Osteoblast (primary cell): ENCODE data around the gene FOXK1. TPM values are rescaled to one million over a fixed set of nuclear protein-coding genes. Genes with fewer than 3 reads are reported as not detected.
A peak's percentile ranks its signal among the peaks of the same experiment; 100 is the strongest.

ENCODE experiments used
- DNase-seq: peaks from one replicate; pipeline ENCODE4 v3.0.0; 2011; ENCODE audit warnings: low spot score, mixed read lengths; ENCODE audit not compliant: insufficient read length; ENCODE audit errors: missing footprints
- H2AFZ ChIP-seq: 2 replicates; pipeline ENCODE4 v1.6.0; 2011; ENCODE audit warnings: mild to moderate bottlenecking, low read length
- H3K27ac ChIP-seq: 2 replicates; pipeline ENCODE4 v1.5.1; 2011; ENCODE audit warnings: mild to moderate bottlenecking, low read depth, low read length, moderate library complexity
- H3K27me3 ChIP-seq: 2 replicates; pipeline ENCODE4 v1.6.0; 2012; ENCODE audit warnings: mild to moderate bottlenecking, control low read depth, inconsistent platforms, low read length, moderate library complexity; ENCODE audit not compliant: insufficient read depth
- H3K36me3 ChIP-seq: 2 replicates; pipeline ENCODE4 v1.5.1; 2011; ENCODE audit warnings: mild to moderate bottlenecking, low read length, control low read depth, moderate library complexity; ENCODE audit not compliant: insufficient read depth
- H3K4me1 ChIP-seq: 2 replicates; pipeline ENCODE4 v1.5.1; 2011; ENCODE audit warnings: mild to moderate bottlenecking, low read length, control low read depth, moderate library complexity; ENCODE audit not compliant: insufficient read depth
- H3K4me2 ChIP-seq: 2 replicates; pipeline ENCODE4 v1.6.0; 2011; ENCODE audit warnings: mild to moderate bottlenecking, low read length; ENCODE audit not compliant: insufficient read depth
- H3K4me3 ChIP-seq: fragments of 200-600 bp; sonication (generic); 3 replicates; pipeline ENCODE4 v1.5.1; 2012; ENCODE audit warnings: mild to moderate bottlenecking, low read length, inconsistent platforms; ENCODE audit not compliant: insufficient read depth
- H3K79me2 ChIP-seq: 2 replicates; pipeline ENCODE4 v1.6.0; 2012; ENCODE audit warnings: mild to moderate bottlenecking, low read length, control low read depth, inconsistent platforms; ENCODE audit not compliant: insufficient read depth
- H3K9me3 ChIP-seq: 2 replicates; pipeline ENCODE4 v1.5.1; 2011; ENCODE audit warnings: low read depth, low read length, control low read depth
- H4K20me1 ChIP-seq: 2 replicates; pipeline ENCODE4 v1.6.0; 2012; ENCODE audit warnings: mild to moderate bottlenecking, low read length, control low read depth; ENCODE audit not compliant: insufficient read depth
- CTCF ChIP-seq: IDR thresholded peaks from 2 replicates; pipeline ENCODE4 v1.5.1; 2011; ENCODE audit warnings: mild to moderate bottlenecking, low read depth, low read length, moderate library complexity; ENCODE audit errors: extremely low read depth
- total RNA-seq: library from RNA; depleted of rRNA; stranded (reverse); fragments of >200 nt; gene quantifications from 2 replicates; pipeline ENCODE4 v1.2.3, GENCODE V29; 2012

FOXK1 gene
- total RNA-seq, 1 donor = 31.8 TPM

DNA sequence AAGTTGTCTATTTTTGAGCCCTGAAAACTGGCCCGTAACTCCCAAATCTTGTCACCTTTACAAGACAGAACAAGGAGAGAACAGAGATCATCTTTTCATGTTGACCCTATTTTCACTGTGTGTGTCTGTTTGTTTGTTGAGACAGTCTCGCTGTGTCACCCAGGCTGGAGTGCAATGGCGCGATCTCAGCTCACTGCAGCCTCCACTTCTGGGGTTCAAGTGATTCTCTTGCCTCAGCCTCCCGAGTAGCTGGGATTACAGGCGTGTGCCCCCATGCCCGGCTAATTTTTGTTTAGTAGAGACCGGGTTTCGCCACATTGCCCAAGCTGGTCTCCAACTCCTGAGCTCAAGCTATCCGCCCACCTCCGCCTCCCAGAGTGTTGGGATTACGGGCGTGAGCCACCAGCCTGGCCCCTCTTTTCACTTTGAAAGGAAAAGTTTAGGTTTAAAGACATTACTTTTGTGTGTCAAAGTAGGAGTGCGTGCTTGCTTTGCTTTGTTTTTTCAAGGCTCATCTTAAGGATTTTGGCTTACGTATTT is 32.1 kb downstream of the FOXK1 start:
- Histone ChIP-seq H3K4me3 (no peak overlapping the region), H3K27ac (no peak overlapping the region), H4K20me1 (peaks cover 84% of the 10 kb centered on the region), H3K36me3 (peaks cover 7% of the 10 kb centered on the region), H3K27me3 (no peaks in the 10 kb centered on the region), H3K4me2 (no peak overlapping the region), H3K79me2 (peaks cover 95% of the 10 kb centered on the region), H3K4me1 (peaks cover 17% of the 10 kb centered on the region), H3K9me3 (no peaks in the 10 kb centered on the region), H2AFZ (no peak overlapping the region)
- no peak for TF ChIP-seq CTCF
- DNase-seq = peak; percentile 8

GRCh38 chr7:4714767-4715409 is 32.8 kb downstream of the FOXK1 start:
- no peak for TF ChIP-seq CTCF
- Histone ChIP-seq H3K27ac (peak overlapping the region; percentile 25), H3K27me3 (no peaks in the 10 kb centered on the region), H2AFZ (no peak overlapping the region), H3K9me3 (no peaks in the 10 kb centered on the region), H3K36me3 (peaks cover 7% of the 10 kb centered on the region), H3K79me2 (peaks cover 94% of the 10 kb centered on the region), H3K4me2 (peak overlapping the region; percentile 36), H3K4me1 (peaks cover 17% of the 10 kb centered on the region), H4K20me1 (peaks cover 81% of the 10 kb centered on the region), H3K4me3 (no peak overlapping the region)
- peak; percentile 68 for DNase-seq

- Histone ChIP-seq H3K27me3 (no peaks in the 10 kb centered on the region), H3K27ac (peak overlapping the region; percentile 25), H3K4me2 (peak overlapping the region; percentile 36), H3K4me3 (no peak overlapping the region), H3K36me3 (peaks cover 7% of the 10 kb centered on the region), H3K9me3 (no peaks in the 10 kb centered on the region), H3K4me1 (peaks cover 17% of the 10 kb centered on the region), H2AFZ (no peak overlapping the region), H4K20me1 (peaks cover 76% of the 10 kb centered on the region), H3K79me2 (peaks cover 95% of the 10 kb centered on the region)
- no peak for TF ChIP-seq CTCF
- peak; percentile 77 for DNase-seq
These were observed 33.3 kb downstream of the FOXK1 start for GRCh38 chr7:4715410-4715776.

- peaks cover 15% of the 10 kb centered on the region for H3K4me1 ChIP-seq
- H3K4me3 ChIP-seq = no peak overlapping the region
- no peak overlapping the region for H3K27ac ChIP-seq
- DNase-seq = peak; percentile 52
- no peak overlapping the region for H3K4me2 ChIP-seq
- H3K9me3 ChIP-seq = no peaks in the 10 kb centered on the region
- H4K20me1 ChIP-seq = peaks cover 64% of the 10 kb centered on the region
- no peak for TF ChIP-seq CTCF
- H3K36me3 ChIP-seq = peaks cover 6% of the 10 kb centered on the region
- H3K79me2 ChIP-seq = peaks cover 91% of the 10 kb centered on the region
- no peaks in the 10 kb centered on the region for H3K27me3 ChIP-seq
- no peak overlapping the region for H2AFZ ChIP-seq
These were observed 35.1 kb downstream of the FOXK1 start for GRCh38 chr7:4716946-4717795.
